Liver (tissue), 9 donors: ENCODE measurements around the gene U2AF2. TPM values are rescaled to one million over a fixed set of nuclear protein-coding genes. Genes with fewer than 3 reads are reported as not detected.

Source experiments
- DNase-seq: peaks from one replicate; pipeline ENCODE4 v3.0.0-alpha.2; 2017; ENCODE audit warnings: low spot score
- H3K27ac ChIP-seq, 2 donors: one replicate each; pipeline ENCODE4 v1.7.0; 2013; ENCODE audit warnings: inconsistent platforms in 2 of 2, low read length in 2 of 2, control low read depth in 1 of 2, low read depth in 1 of 2, mild to moderate bottlenecking in 1 of 2
- H3K27me3 ChIP-seq, 4 donors: one replicate each; pipeline versions ENCODE4 v1.6.1 to v1.7.0; 2013; ENCODE audit warnings: low read length in 3 of 4, inconsistent platforms in 1 of 4, mild to moderate bottlenecking in 1 of 4, moderate library complexity in 1 of 4; ENCODE audit not compliant: control insufficient read depth in 4 of 4, insufficient read depth in 4 of 4
- H3K36me3 ChIP-seq, 4 donors: one replicate each; pipeline versions ENCODE4 v1.6.1 to v1.7.0; 2013; ENCODE audit warnings: low read length in 3 of 4, mild to moderate bottlenecking in 3 of 4, low read depth in 1 of 4, moderate library complexity in 1 of 4; ENCODE audit not compliant: control insufficient read depth in 4 of 4, insufficient read depth in 3 of 4
- H3K4me1 ChIP-seq, 4 donors: one replicate each; pipeline versions ENCODE4 v1.6.1 to v1.7.0; 2013; ENCODE audit warnings: low read length in 3 of 4, mild to moderate bottlenecking in 3 of 4, moderate library complexity in 1 of 4; ENCODE audit not compliant: control insufficient read depth in 4 of 4, insufficient read depth in 4 of 4
- H3K4me3 ChIP-seq, 3 donors: one replicate each; pipeline versions ENCODE4 v1.6.1 to v1.7.0; 2013; ENCODE audit warnings: low read length in 3 of 3, control low read depth in 1 of 3, low read depth in 1 of 3, mild to moderate bottlenecking in 1 of 3
- H3K9ac ChIP-seq, 2 donors: one replicate each; pipeline ENCODE4 v1.7.0; 2013; ENCODE audit warnings: low read length in 2 of 2, mild to moderate bottlenecking in 2 of 2, moderate library complexity in 2 of 2, control low read depth in 1 of 2, low read depth in 1 of 2
- H3K9me3 ChIP-seq, 4 donors: one replicate each; pipeline versions ENCODE4 v1.6.1 to v1.7.0; 2013; ENCODE audit warnings: low read length in 3 of 4; ENCODE audit not compliant: control insufficient read depth in 4 of 4
- ATF3 ChIP-seq: IDR thresholded peaks from 2 replicates; pipeline ENCODE4 v1.6.1; 2016; ENCODE audit warnings: antibody characterized with exemption
- CTCF ChIP-seq: fragments of 150-350 bp; IDR thresholded peaks from 2 replicates; pipeline ENCODE4 v1.5.1; 2017; ENCODE audit warnings: improper control_type of control experiment, low read depth, low read length; ENCODE audit not compliant: missing input control
- EGR1 ChIP-seq, 2 donors: IDR thresholded peaks; 2 replicates each; pipeline ENCODE4 v1.6.1; 2016 to 2018; ENCODE audit warnings: antibody characterized with exemption in 2 of 2, low read depth in 2 of 2
- FOXA1 ChIP-seq: IDR thresholded peaks from 2 replicates; pipeline ENCODE4 v1.6.1; 2016; ENCODE audit warnings: antibody characterized with exemption
- FOXA2 ChIP-seq: IDR thresholded peaks from 2 replicates; pipeline ENCODE4 v1.6.1; 2016; ENCODE audit warnings: antibody characterized with exemption
- GABPA ChIP-seq, 2 donors: IDR thresholded peaks in 1 of 2; conservative IDR thresholded peaks in 1 of 2; 2 replicates each; pipeline ENCODE4 v1.6.1; 2016; ENCODE audit warnings: antibody characterized with exemption in 2 of 2, mild to moderate bottlenecking in 1 of 2, moderate library complexity in 1 of 2
- HNF4A ChIP-seq, 2 donors: conservative IDR thresholded peaks; 2 replicates each; pipeline ENCODE4 v1.6.1; 2016; ENCODE audit warnings: antibody characterized with exemption in 2 of 2, mild to moderate bottlenecking in 2 of 2
- HNF4G ChIP-seq: IDR thresholded peaks from 2 replicates; pipeline ENCODE4 v1.6.1; 2016; ENCODE audit warnings: antibody characterized with exemption
- JUND ChIP-seq, 2 donors: IDR thresholded peaks; 2 replicates each; pipeline ENCODE4 v1.6.1; 2016; ENCODE audit warnings: antibody characterized with exemption in 2 of 2
- MAX ChIP-seq: IDR thresholded peaks from 2 replicates; pipeline ENCODE4 v1.6.1; 2016; ENCODE audit warnings: antibody characterized with exemption
- NR2F2 ChIP-seq: IDR thresholded peaks from 2 replicates; pipeline ENCODE4 v1.6.1; 2016; ENCODE audit warnings: antibody characterized with exemption
- RAD21 ChIP-seq, 2 donors: IDR thresholded peaks; 2 replicates each; pipeline ENCODE4 v1.6.1; 2016; ENCODE audit warnings: antibody characterized with exemption in 2 of 2, mild to moderate bottlenecking in 2 of 2
- REST ChIP-seq: IDR thresholded peaks from 2 replicates; pipeline ENCODE4 v1.6.1; 2016; ENCODE audit warnings: antibody characterized with exemption, mild to moderate bottlenecking
- RXRA ChIP-seq, 2 donors: IDR thresholded peaks; 2 replicates each; pipeline ENCODE4 v1.6.1; 2017 to 2018; ENCODE audit warnings: antibody characterized with exemption in 2 of 2, mild to moderate bottlenecking in 1 of 2
- SP1 ChIP-seq: IDR thresholded peaks from 2 replicates; pipeline ENCODE4 v1.6.1; 2018; ENCODE audit warnings: antibody characterized with exemption, mild to moderate bottlenecking
- TAF1 ChIP-seq: conservative IDR thresholded peaks from 2 replicates; pipeline ENCODE4 v1.6.1; 2016; ENCODE audit warnings: antibody characterized with exemption, mild to moderate bottlenecking
- YY1 ChIP-seq: IDR thresholded peaks from 2 replicates; pipeline ENCODE4 v1.6.1; 2016; ENCODE audit warnings: antibody characterized with exemption, mild to moderate bottlenecking
- ZBTB33 ChIP-seq: IDR thresholded peaks from 2 replicates; pipeline ENCODE4 v1.6.1; 2016; ENCODE audit warnings: antibody characterized with exemption
- WGBS: extraction: QIAGEN DNeasy Blood & Tissue Kit; methylation state at CpG from one replicate; pipeline ENCODE4 v1.1.7; 2013; 5-methylcytosine and 5-hydroxymethylcytosine counted together
- polyA plus RNA-seq, 2 donors: library from polyadenylated mRNA; stranded (reverse) in 1 of 2; unstranded in 1 of 2; fragments of 200-250 nt in 1 of 2; fragments of >200 nt in 1 of 2; fragmentation: Nextera tagmentation in 1 of 2; extraction: Ambion mirVana in 1 of 2; gene quantifications; one replicate each; pipeline versions ENCODE4 v1.2.1 to v1.2.3, GENCODE V29; 2013 to 2015
- total RNA-seq, 2 donors: library from RNA; depleted of rRNA; stranded (reverse); fragments of >200 nt; gene quantifications; one replicate each; pipeline ENCODE4 v1.2.3, GENCODE V29; 2014
- donor health status: healthy.
- donor health status: healthy.
- donor health status: healthy.
- donor health status: healthy.
- donor health status: healthy.

U2AF2 gene
- total and polyA plus RNA-seq, 4 donors = 8.6 to 66.6 (median 51.2) TPM

GRCh38 chr19:55696301-55697068, 41.6 kb downstream of the U2AF2 start:
- Histone ChIP-seq H3K4me1 (no peaks in the 10 kb centered on the region), H3K27ac (no peak overlapping the region), H3K36me3 (peaks cover 21 to 76% (median 27%) of the 10 kb centered on the region in 4 donors), H3K9ac (no peak overlapping the region), H3K4me3 (no peak overlapping the region), H3K9me3 (no peaks in the 10 kb centered on the region), H3K27me3 (no peaks in the 10 kb centered on the region)
- TF ChIP-seq FOXA2 (no peak), EGR1 (IDR thresholded peaks at IDR 0.05; ENCODE audit: low read depth in 2 of 2) (no peak)
- 95% methylated on average over 20 of the region's 20 CpGs for WGBS
- no peak for DNase-seq

- Histone ChIP-seq H3K4me3 (no peak overlapping the region), H3K27me3 (no peaks in the 10 kb centered on the region), H3K9me3 (no peaks in the 10 kb centered on the region), H3K27ac (no peak overlapping the region), H3K4me1 (no peaks in the 10 kb centered on the region), H3K9ac (no peak overlapping the region), H3K36me3 (peaks cover 21 to 70% (median 27%) of the 10 kb centered on the region in 4 donors)
- no peak for TF ChIP-seq EGR1 (IDR thresholded peaks at IDR 0.05; ENCODE audit: low read depth in 2 of 2)
- no peak for TF ChIP-seq MAX
- no peak for TF ChIP-seq SP1
- no peak for TF ChIP-seq RXRA (IDR thresholded peaks at IDR 0.05)
- no peak for TF ChIP-seq ATF3
- no peak for TF ChIP-seq FOXA2
- WGBS = 93% methylated on average over 12 of the region's 12 CpGs
- DNase-seq = no peak
Observed at GRCh38 chr19:55697069-55697440, 42.2 kb downstream of the U2AF2 start.

GRCh38 chr19:55697698-55698097, 42.9 kb downstream of the U2AF2 start:
- no peak overlapping the region for H3K27ac ChIP-seq
- no peaks in the 10 kb centered on the region for H3K4me1 ChIP-seq
- no peaks in the 10 kb centered on the region for H3K27me3 ChIP-seq
- TF ChIP-seq ATF3 (no peak), NR2F2 (no peak), CTCF (no peak), GABPA (IDR thresholded peaks at IDR 0.05 in 1 of 2, conservative IDR thresholded peaks at IDR 0.05 in 1 of 2) (no peak), HNF4A (conservative IDR thresholded peaks at IDR 0.05) (no peak), RXRA (IDR thresholded peaks at IDR 0.05) (no peak), HNF4G (no peak), ZBTB33 (no peak), SP1 (no peak), EGR1 (IDR thresholded peaks at IDR 0.05; ENCODE audit: low read depth in 2 of 2) (no peak), REST (no peak), FOXA1 (no peak), RAD21 (IDR thresholded peaks at IDR 0.05) (no peak), TAF1 (no peak), JUND (IDR thresholded peaks at IDR 0.05) (no peak), FOXA2 (no peak), MAX (no peak), YY1 (no peak)
- no peak for DNase-seq
- peaks cover 21 to 65% (median 26%) of the 10 kb centered on the region in 4 donors for H3K36me3 ChIP-seq
- 95% methylated on average over 8 of the region's 8 CpGs for WGBS
- H3K9me3 ChIP-seq = no peaks in the 10 kb centered on the region
- H3K4me3 ChIP-seq = no peak overlapping the region
- H3K9ac ChIP-seq = no peak overlapping the region
